ENCODE data around the gene AGPAT2.

The AGPAT2 gene

DNA sequence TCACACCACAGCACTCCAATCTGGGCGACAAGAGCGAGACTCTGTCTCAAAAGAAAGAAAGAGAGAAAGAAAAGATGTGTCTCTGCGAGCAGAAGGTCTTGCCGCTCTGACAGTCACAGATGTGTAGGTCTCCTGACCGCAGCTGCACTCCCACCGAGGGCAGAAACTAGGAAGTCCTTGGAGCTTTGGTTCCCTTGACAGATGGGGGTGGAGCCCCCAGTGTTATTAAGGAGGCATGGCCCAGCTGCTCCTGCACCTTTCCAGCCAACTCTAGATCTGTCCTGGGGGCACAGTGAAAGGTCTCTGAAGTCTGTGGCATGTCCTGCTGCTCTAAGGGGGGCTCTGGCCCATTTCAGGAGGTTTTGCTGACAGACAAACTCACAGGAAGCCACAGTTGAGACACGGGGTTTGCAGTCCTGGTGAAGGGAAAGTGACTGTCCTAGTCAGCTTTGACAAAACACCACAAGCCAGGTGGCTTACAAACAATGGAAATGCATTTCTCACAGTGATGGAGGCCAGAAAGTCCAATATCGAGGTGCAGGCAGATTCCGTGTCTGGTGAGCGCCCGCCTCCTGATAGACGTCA, 16.1 kb upstream of the AGPAT2 start:
- FAIRE-seq: no peak
- DNase-seq (ENCODE audit: low spot score): no peak

DNA sequence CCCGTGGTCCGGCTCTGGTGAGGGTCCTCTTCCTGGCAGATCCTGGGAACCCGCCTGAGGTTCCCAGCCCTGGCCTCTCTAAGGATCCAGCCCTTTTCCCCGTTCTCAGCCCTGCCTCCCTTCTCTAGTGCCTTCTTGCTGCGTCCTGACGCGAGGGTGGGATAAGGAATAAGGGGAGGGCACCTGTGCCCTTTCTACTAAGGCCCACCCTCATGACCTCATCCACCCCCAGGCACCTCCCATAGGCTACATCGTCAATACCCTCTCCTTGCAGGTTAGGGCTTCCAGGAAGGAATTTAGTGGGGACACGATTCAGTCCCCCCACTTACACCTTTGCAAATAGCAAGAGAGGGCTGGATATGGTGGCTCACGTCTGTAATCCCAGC, 14.4 kb upstream of the AGPAT2 start:
- DNase-seq (ENCODE audit: low spot score): no peak
- no peak for FAIRE-seq

DNA sequence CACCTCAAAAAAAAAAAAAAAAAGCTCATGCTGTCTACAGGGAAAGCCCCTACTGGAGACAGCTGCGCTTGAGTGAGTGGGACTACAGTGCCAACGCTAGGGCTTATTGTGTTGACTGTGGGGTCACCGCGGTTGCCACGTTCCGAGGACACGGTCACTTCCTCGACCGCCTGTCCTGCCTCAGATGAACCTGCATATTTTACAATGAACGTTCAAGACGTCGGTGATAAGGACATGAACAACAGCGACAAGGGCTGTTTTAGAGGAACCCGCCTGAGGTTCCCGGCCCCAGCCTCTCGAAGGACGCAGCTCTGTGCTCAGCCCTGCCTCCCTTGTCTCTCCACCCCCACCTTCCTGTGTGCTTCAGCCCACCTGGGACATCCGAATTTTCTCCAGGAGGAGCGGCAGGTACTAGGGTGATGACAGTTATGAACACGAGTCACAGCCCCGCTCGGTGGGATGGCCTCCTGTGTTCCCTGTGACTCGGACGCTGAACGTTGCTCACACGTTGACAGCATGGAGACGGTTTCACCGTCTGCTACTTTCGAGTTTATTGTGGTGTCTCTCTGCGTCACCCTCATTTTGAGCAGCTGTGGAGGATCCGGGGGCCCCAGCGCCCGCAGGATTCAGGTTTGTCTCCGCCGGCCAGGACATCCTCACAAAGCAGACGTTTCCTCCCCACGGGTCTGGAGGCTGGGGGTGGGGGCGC, 13.9 kb upstream of the AGPAT2 start:
- DNase-seq (ENCODE audit: low spot score) (peak; percentile 64), FAIRE-seq (no peak)

DNA sequence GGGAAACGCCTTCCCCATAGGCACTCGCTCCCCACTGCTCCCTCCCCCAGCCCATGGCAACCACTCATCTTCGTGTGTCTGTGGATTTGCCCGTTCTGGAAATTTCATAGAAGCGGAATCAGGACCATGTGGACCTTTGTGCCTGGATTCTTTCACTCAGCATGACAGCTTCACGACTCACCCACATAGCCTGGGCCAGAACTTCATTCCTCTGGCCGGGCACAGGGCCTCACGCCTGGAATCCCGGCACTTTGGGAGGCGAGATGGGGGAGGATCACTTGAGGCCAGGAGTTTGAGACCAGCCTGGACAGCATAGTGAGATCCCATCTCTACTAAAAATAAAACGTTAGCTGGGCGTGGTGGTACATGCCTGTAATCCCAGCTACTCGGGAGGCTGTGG, 13.0 kb upstream of the AGPAT2 start:
- DNase-seq (ENCODE audit: low spot score) (peak; percentile 38), FAIRE-seq (no peak)

DNA sequence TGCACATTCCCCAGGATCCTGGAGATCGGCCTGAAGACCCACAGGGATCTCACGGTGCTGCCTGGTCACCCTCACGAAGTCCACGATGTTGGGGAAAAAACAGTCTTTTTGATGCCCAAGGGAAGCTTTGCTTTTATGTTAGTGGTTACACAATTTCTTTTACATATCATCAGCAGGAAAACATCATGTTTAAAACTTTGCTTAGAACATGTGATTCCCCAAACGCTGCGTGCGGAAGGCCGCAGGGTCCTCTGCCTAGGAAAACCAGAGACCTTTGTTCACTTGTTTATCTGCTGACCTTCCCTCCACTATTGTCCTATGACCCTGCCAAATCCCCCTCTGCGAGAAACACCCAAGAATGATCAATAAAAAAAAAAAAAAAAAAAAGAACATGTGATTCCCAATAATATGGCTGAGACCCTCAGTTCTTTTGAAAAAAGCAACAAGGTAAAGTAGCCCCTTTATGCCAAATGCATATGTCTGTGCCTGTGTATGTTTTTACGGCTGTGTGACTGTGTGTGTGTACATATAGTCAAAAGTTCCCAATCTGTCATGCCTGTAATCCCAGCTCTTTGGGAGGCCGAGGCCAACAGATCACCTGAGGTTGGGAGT, 11.5 kb upstream of the AGPAT2 start:
- FAIRE-seq (no peak), DNase-seq (ENCODE audit: low spot score) (no peak)

DNA sequence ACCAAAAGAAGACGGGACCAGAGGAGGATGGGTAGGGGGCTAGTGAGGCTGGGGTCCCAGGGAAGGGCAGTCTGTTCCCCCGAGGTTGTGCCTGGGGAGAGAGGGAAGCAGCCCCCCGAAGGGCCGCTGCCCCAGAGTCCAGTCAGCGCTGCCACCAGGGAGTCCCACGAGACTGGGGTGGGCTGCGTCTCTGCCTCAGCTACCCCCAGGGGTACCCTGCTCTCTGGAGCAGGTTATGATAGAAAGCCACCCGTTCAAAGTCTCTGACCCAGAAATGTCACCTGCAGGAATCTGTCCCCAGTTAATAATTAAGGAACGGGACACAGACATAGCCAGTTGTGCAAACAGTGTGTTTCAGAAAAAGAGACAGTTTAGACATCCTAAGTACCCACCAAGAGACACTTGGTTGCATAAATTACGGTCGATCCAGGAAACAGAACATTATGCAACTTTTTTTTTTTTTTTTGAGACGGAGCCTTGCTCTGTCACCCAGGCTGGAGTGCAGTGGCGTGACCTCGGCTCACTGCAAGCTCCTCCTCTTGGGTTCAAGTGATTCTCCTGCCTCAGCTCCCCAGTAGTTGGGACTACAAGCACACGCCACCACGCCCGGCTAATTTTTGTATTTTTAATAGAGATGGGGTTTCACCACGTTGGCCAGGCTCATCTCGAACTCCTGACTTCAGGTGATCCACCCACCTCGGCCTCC, 10.7 kb upstream of the AGPAT2 start:
- DNase-seq (ENCODE audit: low spot score): peak; percentile 40
- peak; percentile 71 for FAIRE-seq

DNA sequence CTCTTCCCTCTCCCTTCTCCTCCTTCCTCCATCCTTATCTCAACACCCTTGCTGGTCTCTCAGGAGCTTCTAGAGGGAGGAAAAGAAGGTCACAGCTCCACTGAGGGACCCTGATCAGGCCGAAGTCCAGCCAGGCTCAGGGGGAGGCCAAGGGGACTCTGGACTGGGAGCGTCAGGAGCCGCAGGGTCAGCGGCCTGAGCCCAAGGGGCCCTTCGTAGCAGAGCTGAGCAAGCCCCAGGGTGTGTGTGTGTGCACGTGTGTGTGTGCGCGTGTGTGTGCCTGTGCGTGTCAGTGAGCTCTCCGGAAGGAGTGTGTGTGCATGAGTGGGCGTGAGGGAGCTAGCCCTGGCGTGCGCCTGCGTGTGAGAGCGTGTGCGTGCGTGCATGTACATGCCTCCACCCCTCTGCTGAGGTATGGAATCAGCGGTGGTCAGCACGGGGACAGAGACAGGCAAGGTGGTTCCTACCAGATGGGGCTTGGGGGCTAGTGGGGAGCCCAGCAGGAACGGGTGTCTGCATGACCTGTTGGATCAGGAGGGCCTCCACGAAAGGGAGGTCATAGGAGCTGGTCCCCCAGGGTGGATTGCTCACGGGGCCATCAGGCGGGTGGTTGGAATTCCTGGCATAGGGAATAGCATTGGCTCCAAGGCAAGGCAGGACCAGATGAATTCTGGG, 10.0 kb upstream of the AGPAT2 start:
- FAIRE-seq: no peak
- DNase-seq (ENCODE audit: low spot score): no peak

DNA sequence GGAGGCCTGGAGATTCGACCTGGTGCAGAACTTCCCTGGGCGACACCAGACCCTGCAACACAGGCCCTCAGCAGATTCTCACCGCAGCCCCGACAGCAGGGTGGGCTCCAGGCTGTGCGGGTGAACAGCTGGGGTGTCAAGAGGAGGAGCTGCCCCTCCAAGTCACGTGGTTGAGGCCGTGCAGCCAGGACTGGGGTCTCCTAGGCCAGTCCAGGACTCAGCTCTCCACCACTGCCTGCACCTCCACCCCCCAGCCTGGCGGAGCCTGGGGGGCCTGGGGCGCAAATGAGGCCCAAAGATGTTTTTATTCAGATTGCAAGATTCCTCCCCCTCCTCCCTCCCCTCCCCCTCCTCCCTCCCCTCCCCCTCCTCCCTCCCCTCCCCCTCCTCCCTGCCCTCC, 9.2 kb upstream of the AGPAT2 start:
- no peak for FAIRE-seq

DNA sequence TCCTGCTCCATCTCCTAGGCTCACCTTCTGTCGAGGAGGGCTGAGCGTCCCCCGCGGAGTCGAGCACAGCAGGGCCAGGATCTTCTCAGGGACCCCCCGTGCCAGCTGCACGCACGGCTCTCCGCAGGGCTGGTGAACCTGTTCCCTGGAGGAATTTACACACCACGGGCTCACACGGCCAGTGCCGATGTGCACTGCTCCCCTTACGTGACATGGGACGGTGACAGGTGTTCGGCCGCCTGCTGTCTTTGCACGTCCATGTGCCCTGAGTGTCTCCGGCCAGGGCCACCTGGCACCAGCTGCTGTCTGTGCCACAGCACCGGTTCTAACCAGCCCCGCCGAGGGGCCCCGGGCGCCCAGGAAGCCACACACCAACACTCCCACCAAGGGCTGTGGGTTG, 8.7 kb upstream of the AGPAT2 start:
- DNase-seq (ENCODE audit: low spot score): no peak

More for the DNA sequence above, 9.2 kb upstream of the AGPAT2 start:
- DNase-seq (ENCODE audit: low spot score): no peak

DNA sequence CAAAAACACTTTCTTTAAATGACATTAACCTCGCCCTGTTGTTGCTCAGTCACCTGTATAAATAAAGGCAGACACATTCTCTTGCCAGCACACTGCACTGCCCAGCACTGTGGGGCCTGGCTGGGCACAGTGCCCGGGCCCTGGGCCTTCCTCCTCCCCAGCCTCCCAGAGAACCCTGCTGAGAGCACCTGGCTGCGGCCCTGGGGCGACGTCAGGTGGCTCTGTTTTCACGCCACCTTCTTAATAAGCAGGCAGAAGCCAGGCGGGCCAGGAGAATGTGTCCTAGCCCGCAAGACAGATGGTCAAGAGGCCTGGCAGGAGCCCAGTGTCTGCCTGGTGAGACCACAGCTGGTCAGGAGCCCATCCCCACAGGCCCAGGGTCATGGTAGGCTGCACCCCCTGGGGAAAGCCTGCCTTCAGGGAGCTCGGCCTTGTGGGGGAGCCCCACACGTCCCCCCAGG, 8.2 kb upstream of the AGPAT2 start:
- FAIRE-seq (peak; percentile 52), DNase-seq (ENCODE audit: low spot score) (no peak)

More for the DNA sequence above, 8.7 kb upstream of the AGPAT2 start:
- FAIRE-seq: no peak

DNA sequence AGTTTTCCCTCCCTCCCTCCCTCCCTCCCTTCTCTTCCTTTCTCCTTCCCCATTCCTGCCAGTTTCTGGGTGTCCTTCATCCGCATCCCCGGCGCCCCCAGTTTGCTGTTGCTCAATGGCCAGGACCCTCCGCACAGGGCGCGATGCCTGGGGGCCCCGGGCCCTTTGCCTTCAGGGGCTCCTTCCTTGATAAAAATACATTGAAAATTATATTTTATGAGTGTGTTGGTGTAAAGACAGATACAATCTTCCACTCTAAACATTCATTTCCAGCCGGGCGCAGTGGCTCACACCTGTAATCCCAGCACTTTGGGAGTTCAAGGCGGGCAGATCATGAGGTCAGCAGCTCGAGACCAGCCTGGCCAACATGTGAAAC, 7.6 kb upstream of the AGPAT2 start:
- FAIRE-seq (no peak), DNase-seq (ENCODE audit: low spot score) (no peak)

DNA sequence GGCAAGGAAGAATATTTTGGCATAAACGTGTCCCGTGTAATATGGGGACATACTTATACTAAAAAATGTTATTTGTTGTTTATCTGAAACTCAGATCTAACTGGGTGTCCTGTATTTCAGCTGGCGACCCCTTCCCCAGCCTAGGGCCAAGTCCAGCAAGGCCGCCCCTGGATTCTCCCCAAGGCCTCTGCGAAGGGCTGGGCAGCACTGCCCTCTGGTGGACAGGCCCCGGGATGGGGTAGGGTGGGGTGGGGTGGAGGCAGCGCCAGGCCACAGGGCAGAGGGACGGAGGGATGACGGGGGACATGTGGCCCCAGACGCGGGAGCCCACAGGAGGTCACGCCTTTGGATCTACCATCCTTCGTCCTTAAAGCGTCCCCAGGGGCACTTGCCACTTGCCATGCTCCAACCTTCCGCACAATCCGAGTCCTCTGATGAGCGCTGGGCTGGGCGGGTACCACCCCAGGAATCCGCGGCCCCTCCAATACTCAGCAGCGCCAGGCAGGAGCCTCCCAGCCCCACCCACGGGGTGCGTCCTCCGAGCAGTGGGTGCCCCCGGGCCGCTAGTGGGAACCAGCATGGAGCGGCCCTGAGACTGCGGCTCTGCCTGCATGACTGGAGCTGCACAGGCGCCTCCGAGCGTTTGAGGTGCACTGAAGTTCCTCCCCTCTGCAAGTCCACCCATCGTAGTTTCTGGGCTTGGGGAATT, 7.1 kb upstream of the AGPAT2 start:
- no peak for FAIRE-seq
- DNase-seq (ENCODE audit: low spot score): no peak

DNA sequence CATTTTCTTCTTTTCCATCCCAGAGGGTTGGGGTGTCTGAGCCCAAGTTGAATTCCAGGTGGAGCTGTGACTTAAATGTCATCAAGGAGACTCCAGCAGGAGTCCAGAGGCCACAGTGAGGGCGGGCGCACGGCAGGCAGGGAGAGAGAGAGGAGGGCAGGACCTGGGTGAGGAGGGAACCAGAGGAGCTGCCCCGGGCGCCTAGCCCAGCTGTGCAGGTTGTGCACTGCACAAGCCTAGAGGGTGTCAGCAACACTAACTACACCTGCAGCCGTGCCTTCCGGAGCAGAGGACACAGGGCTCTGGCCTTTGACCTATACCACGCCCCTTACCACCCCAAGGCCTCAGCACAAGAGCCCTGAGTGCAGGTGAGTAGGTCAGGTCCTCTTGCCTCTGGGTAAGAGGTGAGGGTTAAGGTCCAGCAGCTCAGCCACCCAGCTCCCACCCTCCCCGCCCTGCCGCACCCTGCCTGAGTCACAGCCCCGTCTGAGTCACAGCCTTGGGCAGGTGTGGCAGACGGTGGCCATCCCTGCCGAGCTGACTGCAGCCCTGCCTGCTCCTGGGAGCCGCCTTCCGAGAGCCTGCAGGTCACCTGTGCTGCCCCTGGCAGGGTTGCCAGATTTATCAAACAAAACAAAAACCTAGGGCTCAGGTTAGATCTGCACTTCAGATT, 6.4 kb upstream of the AGPAT2 start:
- DNase-seq (ENCODE audit: low spot score) (peak; percentile 67), FAIRE-seq (no peak)

DNA sequence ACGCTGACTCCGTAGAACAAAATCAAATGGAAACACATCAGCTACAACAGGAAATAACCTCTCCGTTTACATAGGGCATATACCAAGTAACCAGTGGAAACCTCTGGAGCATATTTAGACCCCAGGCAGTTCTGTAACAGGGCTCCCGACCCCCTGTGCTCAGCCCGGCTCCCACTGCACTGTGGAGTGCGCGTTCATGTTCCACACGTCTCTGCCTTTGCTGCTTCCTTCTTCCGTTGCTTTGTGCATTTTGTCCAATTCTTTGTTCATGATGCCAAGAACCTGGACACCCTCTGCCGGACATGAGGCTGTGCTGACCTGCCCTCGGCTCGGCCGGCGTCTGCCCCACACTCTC, 5.9 kb upstream of the AGPAT2 start:
- FAIRE-seq: no peak
- no peak for DNase-seq (ENCODE audit: low spot score)

DNA sequence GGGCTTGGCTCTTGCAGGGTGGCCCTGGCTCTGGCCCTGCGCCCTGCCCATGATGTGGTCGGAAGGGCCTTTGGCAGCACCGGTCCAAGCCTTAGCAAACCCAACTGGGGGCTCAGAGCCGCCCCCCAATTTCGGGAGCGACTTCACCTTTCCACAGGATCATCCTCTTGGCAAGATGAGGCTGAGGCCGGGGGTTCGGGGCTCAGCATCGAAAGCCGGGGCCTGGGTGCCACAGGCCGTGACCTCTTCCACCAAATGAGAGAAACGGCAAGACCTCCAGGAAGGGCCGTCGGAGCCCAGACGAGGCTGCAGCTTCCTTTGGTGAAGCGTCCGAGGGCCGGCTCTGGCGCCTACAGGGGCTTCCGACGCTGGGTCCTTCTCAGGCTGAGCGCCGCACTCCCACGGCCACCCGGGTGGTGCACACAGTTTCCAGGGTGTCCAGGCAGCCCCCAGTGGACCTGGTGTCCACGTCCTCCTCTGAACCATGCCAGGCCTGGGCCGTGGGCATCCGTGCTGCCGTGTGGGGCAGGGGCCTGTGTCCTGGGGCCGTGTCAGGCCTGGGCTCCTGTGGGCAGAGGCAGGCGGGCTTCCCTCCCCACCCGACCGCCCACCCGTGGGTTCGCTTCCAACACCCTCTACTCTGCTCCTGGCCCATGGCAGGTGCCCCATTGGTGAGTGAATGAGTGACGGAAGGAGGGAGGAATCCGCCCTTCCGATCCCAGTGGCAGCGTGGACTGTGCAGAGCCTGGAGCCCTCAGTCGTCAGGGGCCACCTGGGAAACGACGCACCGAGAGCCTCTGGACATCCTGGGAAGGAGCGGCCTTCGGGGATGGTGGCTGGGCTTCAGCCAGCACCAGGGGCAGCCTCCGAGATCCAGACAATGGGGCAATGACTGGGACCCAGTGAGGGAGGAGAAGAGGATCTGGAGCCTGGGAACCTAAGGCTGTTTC, 5.2 kb upstream of the AGPAT2 start:
- no peak for DNase-seq (ENCODE audit: low spot score)
- no peak for FAIRE-seq

DNA sequence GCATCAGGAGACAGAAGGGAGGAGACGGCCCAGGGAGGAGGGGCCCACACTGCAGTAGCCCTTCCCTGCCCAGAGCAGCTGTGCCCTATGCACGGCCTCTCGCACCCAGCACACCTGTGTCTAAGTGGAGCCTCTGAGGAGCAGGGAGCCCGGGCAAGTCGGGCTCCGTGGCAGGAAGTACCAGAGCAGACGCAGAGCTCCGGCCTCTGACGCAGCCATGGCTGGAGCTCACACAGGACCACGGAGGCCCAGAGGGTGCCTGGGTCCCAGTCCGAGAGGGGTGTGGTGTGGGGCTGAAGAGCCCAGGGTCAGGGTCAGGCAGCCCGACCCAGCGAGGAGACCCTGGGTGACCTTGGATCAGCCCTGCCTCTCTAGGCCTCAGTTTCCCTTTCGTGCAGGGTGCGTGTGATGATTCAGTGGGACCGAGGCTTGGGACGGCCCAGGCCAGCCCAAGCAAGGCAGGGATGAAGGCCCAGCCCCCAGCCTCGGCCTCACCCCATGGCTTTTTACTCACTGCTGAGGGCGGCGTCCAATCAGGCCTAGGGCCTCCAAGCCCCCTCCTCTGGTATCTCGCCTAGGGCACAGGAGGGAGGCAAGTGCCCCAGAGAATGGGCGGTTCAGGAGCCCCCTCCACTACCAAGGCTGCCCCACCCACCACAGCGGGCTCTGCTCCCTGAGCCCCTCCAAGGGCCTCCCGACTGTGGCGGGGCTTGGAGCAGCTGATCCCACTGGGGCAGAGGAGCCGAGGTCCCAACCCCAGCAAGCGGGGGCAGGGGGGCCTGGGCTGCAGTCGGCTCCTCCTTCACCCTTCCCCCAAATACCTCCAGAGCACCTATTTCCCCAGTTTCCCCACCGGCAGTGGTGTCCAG, 4.3 kb upstream of the AGPAT2 start:
- DNase-seq (ENCODE audit: low spot score) (no peak), FAIRE-seq (no peak)

DNA sequence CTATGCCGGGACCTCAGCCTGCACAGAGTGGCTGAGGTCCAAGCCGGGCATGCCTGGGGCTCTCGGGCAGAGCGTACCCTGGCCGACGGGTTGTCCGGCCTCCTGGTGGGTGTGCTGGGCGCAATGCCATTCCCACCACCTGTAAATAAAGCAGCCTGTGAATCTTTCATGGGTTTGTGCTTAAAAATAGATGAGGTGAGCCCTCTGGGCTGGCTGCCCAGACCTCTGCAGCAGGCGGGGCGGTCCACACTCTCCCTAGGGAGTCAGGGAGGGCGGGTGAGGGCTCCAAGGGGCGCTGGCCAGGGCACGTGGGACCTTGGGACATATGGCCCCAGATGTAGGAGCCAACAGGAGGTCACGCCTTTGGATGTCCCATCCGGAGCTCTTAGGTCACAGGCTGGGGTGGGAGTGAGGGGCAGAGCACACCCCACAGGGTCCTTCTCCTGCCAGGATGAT, 3.6 kb upstream of the AGPAT2 start:
- no peak for FAIRE-seq
- no peak for DNase-seq (ENCODE audit: low spot score)

DNA sequence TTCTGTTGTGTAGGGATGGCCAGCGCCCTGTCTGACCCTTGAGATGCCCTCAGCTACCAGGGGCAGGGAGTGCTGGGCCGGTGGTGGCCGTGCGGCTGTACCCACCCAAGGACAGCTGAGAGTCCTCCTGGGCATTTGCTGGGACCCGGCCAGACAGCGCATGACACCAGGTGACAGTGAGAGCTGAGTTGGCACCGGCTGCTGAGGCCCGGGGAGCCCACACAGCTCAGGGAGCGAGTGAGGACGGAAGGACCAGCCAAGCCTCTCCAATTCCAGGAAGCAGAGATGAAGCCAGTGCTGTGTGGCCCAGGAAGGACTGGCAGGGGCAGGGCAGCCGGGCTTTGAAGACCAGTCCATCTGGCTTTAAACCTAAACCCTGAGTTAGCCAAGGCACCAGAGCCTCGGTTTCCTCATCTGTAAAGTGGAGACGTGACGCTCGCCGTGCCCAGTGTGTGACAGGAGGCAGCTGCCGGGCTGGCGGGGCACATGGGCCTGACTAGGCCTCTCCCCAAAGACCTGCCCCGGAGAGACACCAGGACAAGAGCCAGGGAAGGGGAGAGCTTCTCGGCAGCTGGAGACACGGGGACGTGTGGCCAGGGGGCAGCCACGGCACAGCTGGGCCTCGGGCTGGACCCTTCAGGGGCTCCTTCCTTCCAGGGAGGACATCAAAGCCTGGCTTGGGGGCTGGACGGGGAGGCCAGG, 3.0 kb upstream of the AGPAT2 start:
- DNase-seq (ENCODE audit: low spot score) (no peak), FAIRE-seq (no peak)
